HG03135 (cell line): ENCODE data around the gene IRF2BPL.
"Not testable (repeated sequence)": the region's sequence is repeated elsewhere in the genome, so short reads cannot be mapped to it uniquely, and the experiment has no call there.

ENCODE experiments used
- ATAC-seq: cut with Tn5 transposase; IDR thresholded peaks from one replicate; pipeline ENCODE4 v1.9.1; 2021; ENCODE audit warnings: mild to moderate bottlenecking, moderate library complexity; ENCODE audit not compliant: unreplicated experiment

The IRF2BPL gene

DNA sequence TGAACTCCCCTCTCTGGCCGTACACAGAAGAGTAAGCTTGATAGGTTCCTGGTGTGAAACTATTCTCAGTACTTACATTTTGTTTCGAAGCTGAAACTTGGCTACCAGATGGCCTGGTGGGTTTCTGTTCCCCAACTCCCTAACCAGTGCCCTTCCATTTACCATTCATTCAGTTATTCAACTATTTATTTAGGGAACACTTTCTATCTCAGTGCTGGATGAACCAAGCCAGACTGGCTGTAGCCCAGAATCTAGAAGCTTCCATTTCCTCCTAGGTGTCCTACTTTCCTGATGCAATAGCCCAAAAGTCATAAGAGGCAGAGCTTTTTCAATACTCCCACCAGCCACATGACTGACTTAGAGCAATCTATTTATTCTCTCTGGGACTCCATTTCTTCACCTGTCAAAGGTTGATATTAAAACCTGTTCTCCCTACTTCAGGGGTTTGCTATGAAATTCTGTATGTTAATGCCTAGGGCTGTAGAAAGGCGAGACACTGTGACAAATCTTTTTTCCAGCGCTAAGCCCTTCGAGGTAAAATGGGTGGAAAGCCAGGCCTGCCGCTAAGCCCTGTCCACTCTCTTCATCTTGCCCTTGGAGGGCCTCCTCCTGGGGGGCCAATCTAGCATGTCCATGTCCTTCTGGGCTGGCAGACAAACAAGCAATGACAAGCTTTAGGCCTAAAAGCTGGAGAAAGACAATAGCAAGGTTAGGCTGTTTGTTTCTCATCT, 8.1 kb upstream of the IRF2BPL start:
- peak; percentile 22 for ATAC-seq

DNA sequence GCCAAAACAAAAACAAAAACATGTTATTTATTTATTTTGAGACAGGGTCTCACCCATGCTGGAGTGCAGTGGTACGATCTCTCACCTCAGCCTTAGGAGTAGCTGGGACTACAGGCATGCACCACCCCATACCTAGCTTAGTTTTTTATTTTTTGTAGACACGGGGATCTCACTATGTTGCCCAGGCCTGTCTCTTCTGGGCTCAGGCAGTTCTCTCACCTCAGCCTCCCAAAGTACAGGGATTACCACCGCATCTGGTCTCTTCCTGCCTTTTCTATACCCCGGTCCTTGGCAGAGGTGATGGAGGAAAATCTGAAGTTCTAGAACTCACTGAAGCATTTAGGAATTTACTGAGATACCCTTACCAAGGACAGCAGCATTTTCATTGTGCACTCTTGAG, 6.8 kb upstream of the IRF2BPL start:
- no peak for ATAC-seq

DNA sequence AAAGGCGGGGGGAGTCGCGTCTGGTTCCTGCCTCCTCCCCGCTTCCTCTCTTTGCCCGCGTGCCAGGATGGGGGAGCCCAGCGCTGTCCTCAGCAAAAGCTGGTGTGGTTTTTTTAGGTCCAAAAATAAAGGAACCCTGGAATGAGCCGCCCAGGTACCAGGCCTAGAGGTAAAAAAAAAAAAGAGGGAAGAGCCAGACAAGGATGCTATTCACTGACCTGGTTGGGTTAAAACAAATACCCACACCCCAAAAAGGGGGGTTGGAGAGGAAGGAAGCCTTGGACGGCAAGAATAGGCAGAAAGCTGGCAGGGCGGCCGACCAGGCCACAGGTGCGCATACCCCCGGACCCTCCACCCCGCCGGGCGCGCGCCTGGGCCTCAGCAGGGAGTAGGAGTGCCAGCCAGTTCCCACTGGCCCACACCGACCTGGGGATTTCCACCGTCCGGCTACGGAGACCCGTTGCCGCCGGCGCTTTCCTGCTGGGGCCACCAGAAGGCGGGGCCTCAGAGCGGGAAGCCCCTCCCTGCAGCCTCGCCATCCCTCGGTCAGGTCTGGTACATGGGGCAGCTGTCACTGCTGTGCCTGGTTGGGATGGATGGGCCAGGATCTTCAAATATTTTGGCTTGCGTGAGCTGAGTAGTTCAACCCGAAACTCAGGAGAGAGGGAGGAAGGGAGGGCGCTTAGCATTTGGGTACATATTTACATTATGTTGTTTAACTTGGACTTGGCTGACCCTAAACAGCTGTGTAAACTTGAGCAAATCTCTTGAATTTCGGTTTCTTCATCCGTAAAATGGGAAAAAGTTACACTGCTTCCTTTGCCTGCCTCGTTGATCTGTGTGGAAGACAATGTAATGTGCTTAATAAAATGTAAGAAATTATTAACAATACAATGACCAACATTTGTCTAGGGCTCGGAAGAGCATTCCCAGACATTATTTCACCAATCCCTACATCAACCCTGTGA, 5.4 kb upstream of the IRF2BPL start:
- peak; percentile 56 for ATAC-seq

DNA sequence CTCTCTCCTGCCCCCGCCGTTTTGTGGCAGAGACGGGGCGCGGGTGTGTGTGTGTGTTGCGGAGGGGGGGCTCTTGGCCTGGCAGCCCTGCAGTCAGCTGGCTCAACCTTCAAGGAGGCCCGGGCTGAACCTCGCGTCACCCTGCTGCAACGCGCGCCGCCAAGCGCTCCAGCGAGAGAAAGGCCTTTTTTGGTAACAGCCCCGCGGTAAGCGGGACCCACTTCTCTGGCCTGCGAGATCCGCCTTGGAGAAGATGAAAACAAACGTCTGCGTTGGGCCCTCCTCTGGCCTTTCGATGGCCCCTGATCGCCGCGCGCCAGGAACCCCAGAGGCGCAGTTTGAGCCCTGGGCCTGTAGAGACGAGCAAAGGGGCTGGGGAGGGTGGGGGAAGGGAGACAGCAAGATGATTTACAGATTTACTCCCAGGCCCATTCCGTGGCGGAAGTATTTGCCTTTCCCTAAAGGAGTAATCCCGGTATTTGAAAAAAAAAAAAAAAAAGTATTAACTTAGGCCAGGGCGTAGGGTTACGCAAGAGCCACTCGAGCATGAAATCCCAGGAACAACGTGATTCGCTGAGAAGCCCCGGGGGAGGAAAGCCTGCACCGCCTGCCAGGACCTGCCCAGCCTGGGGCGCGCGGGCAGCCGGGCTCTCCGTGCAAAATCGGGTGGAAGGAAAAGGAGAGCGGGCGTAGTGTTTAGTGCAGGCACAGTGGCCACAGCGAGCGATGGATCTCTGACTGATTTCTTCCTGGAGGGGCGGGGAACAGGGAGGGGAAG, 4.5 kb upstream of the IRF2BPL start:
- peak; percentile 9 for ATAC-seq

DNA sequence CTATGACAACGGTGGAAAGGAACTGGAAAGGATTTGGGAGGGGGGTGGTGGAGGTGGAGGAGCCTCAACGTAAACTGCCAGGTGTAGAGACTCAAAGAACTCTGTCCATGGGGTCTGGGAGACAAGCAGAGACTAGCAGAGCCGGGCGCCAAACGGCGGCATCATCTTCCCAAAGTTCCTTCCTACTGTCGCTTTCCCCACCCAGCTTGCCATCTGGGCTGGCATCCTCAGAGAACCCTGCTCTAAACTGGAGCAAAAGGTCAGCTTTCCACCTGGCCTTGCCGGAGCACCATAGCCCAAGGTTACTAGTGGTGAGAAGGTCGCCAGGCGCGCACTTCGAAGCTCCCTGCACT, 4.0 kb upstream of the IRF2BPL start:
- no peak for ATAC-seq

DNA sequence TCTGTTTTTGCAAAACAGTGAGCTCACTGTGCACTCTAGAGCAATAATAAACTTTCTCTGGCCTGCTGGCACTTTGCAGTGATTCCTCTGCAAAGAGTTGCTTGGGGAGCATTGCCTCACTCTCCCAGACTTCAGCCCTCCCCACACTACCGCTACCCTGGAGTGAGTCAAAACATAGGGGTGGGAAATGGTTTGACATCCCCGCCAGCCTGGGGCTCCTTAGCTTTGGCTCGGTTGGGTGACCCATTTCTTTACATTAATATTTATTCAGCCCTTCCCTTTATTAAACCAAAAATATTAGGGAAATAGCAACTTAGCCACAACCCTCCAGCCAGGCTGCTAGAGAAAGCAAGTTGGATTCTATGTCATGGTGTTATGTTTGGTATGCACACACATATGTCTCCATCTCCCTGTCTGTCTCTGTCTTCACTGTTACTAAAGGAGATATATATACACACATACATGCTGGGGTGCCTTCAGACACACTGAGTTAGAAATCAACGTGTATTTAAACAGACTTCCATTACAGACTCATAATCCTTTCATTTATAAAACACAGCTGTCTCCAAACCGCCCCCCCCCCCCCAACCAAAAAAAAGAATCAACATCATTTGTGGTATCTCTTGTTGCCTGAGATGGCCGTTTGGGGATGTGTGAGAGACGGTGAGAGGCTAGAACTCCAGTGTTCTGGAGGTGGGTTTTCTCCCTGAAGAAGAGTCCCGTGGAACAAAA, 3.4 kb upstream of the IRF2BPL start:
- no peak for ATAC-seq

DNA sequence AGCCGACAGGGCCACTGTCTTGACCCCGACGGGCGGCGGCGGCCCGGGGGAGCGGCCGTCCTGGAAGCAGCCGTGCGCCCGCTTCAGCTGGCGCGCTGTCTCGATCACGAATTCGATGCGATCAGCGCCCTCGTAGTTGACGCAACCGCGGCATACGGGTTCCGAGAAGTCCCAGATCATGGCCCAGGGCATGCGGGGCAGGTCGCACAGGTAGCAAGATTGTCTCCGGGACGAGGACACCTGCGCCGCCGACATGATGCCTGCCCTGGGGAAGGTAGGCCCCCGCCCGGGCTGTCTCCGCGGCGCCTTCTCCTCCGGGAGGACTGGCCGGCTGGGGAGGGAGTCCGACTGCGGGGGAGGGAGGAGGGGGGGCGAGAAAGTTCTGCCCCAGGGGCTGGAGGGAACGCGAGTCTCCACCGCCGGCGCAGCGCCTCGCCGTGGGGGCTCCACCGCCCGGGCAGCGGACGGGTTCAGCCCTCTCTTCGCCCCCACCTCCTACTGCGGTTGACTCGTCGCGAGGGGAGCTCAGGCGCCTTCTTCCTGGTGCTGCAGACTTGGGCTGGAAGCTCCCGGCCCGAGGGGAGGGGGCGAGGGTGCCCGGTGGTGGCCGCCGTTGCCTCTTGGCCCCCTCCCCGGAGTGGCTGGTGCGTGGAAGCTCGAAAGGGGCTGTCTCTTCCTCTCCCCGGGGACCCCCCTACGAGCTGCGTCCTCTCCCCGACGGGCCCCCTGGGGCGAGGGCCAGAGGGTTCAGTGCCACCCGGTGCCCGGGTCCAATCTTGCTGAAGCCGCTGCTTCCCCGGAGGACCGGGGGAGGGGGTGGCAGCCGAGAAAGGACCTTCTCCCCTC, 747 bp downstream of the IRF2BPL start:
- peak; percentile 31 for ATAC-seq

DNA sequence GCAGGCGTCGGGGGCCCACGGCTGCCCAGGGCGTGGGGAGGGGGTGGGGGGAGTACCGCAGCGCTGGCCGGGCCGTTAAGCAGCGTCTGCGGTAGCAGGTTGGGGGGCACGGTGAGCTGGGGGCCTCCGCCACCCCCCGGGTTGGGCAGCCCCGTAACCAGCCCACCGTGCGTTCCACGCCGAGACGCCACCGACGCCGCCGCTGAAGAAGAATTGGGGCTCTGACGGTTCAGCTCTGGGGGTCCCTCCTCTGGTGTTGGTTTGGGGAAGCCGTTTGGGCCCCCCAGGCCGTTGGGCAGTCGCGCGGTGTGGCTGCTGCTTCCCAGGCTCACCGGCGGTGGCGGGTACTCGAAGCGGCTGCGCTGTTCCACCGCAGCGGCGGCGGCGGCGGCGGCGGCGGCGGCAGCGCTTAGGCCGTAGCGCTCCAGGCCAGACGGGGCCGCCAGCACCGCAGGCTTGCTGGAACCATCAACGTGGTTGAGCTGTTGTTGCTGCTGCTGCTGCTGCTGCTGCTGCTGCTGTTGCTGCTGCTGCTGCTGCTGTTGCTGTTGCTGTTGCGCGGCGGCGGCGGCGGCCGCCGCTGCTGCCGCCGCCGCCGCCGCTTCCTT, 1.5 kb downstream of the IRF2BPL start:
- peak; percentile 22 for ATAC-seq

DNA sequence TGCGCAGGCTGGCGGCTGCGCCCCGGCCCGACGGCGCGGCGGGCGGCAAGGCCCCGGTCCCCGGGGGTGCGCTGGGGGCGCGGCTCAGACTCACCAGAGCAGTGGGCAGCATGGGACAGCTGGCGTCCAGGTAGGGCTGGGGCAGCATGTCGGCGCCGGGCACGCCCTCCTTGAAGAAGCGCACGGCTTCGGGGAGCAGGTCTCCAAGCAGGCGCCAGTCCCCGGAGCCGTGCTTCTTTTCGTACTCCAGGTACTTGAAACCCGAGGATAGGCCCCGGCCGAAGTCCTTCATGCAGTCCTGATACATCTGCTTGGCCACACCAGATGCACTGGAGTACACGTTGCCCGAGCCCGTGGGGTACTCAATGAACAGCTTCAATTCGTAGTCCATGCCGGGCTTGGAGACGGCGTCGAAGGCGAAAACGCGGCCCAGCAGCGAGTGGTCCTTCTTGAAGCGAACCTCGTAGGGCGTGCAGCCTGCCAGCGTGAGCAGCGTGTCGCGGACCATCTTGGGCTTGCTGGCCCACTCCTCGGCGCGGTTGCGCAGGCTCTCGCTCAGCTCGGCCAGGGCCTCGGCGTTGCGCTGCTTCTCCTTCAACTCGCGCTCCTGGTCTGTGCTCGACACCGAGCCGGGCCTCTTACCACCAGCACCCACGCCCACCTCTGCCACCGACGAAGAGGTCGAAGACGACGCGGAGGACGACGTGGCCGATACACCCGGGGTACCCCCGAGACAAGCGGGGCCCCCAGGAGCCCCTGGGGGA, 2.2 kb downstream of the IRF2BPL start:
- ATAC-seq = no peak

DNA sequence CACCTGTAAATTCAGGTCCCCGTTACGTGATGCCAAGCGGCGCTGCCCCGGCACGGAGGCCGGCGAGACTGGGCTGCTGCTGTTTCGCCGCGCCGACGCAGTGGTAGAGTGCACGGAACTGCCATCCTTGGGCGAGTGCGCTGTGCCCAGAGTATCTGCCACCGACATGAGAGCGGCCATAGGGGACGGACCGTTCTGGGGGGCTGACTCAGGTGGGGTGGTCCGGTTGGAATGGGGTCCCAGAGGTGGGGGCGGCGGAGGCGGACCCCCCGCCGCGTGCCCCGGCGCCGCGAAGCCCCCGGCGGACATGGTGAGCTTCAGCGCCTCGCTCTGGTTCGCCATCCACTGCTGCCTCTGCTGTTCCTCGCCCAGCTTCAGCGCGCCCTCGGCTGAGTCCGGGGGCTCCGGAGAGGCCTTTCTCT, 2.8 kb downstream of the IRF2BPL start:
- ATAC-seq = no peak

DNA sequence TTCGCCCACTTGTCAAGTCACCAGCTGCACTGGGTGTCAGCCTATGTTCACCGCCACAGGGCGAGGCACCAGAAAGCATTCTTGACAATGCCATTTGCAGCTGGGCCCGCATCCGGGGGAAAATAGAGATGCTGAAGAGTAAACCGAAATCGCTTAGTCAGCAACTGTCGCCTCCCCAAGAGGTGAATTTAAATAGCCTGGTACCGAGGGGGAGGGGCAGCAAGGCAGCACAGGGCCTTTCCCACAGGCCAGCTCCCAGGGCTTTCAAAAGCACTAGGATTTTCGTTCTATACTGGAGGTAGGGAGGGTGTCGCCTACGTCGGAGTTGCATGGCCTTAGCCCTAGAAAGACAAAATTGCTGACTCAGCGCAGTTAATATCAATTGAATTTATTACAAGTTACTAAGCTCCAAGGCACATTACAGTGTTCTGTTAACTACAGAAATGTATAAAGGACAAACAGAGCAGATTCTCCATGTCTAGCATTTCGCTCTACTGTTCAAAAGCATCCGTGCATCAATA, 4.3 kb downstream of the IRF2BPL start:
- no peak for ATAC-seq

DNA sequence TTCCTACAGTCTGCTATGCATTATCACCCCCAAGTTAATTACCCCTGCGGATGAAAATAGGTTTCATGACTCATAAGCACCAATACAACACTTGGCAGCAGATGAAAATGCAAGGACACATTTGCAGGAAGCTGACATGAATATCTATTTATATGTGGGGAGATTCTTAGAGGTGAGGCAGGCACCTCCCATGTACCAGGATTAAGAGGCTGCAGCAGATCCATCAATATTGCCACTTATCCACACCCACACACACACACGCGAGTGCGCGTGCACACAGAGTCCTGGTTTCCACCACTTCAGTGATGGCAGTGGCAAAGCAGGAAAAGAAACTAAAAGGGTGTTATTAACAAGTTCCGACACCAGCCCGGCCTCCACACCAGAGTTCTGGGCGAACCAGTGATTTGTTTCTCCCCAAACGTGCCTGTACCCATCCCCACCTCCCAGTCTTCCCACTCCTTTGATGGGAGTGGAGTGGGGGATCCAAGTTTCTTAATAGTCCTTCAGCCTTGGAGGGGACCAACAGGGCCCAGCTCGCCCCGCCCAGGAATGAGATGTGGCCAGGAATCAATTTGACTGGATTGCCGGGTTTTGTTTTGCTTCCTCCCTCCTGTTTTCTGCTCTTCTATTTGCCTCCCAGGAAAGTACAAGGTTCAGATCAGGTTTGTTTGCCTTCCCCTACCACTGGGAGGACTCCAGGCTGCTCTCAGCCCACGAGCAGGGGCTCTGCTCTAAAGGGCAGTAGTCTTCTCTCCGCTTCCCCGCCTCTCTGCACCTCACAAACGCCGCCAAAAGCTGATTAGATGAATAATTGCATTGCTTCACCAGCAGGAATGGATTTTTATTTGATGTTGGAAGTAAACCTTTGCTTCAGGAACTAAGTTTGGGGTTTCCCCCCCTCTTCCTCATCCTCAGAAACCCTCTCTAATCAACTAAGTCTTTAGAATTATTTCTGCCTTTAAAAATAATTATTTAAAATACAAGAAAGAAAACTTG, 5.2 kb downstream of the IRF2BPL start:
- ATAC-seq = no peak

DNA sequence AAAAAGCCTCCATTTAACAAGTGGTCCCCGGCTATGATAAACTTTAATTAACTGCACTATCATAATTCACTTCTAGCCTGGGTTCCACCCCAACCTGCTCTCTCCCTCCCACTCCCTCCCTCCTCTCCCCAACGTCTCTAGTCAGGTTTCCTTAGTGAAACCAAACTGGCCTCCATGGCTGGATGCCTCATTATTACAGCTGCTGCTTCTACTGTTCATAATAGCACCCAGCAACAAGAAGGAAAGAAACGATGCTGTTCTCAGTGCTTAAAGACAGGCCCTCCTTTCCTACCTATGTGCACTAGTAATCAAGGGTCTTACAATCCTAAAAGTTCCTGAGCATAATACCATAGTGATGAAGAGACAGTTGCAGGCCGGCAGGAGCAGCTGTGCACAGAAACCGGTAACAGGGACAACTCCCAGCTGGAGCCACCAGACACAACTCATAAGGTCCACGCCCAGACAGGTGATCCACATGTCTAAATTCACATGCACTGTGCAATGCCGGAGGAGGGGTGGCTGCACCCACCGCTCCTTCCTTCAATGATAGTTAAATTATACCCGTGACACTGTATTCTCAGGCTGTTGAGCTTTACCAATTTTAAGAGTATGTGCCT, 6.2 kb downstream of the IRF2BPL start:
- no peak for ATAC-seq

DNA sequence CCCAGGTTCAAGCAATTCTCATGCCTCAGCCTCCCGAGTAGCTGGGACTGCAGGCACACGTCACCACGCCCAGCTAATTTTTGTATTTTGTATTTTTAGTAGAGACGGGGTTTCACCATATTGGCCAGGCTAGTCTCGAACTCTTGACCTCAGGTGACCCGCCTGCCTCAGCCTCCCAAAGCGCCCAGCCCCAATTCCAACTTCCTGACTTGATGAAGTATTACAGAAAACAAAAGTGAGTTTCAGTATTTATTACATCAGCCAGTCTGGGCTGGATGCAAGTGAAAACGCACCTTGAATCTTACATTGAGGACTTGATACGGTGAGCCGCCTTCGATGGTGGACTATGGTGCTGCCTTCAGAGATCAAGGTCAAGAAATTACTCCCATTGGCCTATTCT, 7.1 kb downstream of the IRF2BPL start:
- not testable (repeated sequence) for ATAC-seq

DNA sequence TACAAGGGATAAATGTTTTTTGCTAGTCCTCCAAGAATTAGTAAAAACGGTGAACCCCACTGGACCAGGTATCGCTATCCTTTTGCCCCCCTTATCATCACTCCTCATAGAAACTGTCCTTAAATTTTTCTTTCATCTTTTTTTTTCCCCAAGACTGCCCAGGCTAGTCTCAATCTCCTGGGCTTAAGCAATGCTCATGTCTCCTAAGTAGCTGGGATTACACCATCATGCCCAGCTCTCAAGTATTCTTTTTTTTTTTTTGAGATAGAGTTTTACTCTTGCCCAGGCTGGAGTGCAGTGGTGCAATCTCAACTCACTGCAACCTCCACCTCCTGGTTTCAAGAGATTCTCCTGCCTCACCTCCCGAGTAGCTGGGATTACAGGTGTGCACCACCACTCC, 9.7 kb downstream of the IRF2BPL start:
- no peak for ATAC-seq

DNA sequence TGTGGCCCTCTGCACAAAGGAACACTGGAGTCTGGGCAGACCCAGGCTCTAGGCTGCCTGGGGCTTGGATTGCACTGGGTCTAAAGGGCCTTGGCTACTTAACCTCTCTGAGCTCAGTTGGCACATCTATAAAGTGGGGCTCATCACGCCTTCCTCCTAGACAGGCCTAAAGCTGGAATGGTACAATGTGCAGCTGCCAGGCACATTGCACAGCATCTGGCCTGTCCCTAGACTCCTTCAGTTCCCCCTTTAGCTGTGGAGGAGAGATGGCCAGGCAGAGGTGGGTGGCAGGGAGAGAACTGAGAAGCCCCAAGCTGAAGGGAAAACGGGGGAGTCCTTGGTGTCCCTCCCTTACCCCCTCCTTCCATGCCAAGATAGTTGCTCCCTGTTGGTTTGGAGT, 10.8 kb downstream of the IRF2BPL start:
- no peak for ATAC-seq

DNA sequence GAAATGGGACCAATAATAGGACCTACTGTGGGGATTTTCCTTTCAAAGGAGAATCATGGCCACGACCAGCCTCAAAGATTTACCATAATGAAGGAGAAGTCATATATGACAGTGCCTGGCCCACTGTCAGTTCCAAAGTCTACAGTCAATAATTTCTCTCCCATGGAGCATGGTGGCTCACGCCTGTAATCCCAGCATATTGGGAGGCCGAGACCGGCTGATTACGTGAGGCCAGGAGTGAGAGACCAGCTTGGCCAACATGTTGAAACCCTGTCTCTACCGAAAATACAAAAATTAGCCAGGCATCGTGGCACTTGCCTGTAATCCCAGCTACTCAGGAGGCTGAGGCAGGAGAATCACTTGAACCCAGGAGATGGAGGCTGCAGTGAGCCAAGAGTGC, 13.8 kb downstream of the IRF2BPL start:
- no peak for ATAC-seq
